LNCAP (cell line): Measurements from ENCODE around the gene IMMT.

Experiments
- TF ChIP-seq, protein P1 (sequence below): fragments of 450-650 bp; IDR thresholded peaks from 2 replicates; pipeline ENCODE4 v1.5.1; 2017; ENCODE audit warnings: mild to moderate bottlenecking

IMMT gene

DNA sequence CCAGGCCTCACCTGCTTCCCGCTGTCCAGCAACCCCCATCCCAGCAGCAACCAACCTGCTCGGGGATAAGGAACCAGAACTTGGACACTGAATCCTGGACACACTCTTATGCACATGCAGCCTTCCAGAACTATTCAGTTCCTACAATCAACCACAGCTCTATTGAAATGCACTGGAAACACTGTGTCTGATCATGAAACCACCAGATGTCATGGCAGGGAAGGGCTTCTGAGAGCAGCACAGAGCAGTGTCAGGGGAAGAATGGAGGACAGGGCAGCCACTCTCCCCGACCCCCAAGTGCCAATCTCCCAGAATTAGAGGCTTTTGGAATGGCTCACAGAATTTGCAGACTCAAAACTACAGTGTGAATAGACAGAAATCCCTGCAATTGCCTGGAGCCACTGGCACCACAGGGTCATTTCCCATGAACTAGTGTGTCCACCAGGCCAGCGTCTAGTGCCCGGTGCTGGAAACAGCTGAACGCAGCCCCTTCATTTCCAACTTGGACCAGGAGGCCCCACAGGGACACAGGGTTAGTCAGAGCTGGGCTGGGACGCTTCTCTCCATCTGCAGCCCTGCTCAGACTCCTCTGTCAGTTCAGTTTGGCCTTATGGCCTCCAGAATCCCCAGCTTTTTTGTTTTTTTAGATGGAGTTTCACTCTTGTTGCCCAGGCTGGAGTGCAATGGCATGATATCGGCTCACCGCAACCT, 29.5 kb upstream of the IMMT start:
- TF ChIP-seq, protein P1, sequence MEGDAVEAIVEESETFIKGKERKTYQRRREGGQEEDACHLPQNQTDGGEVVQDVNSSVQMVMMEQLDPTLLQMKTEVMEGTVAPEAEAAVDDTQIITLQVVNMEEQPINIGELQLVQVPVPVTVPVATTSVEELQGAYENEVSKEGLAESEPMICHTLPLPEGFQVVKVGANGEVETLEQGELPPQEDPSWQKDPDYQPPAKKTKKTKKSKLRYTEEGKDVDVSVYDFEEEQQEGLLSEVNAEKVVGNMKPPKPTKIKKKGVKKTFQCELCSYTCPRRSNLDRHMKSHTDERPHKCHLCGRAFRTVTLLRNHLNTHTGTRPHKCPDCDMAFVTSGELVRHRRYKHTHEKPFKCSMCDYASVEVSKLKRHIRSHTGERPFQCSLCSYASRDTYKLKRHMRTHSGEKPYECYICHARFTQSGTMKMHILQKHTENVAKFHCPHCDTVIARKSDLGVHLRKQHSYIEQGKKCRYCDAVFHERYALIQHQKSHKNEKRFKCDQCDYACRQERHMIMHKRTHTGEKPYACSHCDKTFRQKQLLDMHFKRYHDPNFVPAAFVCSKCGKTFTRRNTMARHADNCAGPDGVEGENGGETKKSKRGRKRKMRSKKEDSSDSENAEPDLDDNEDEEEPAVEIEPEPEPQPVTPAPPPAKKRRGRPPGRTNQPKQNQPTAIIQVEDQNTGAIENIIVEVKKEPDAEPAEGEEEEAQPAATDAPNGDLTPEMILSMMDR = no peak

DNA sequence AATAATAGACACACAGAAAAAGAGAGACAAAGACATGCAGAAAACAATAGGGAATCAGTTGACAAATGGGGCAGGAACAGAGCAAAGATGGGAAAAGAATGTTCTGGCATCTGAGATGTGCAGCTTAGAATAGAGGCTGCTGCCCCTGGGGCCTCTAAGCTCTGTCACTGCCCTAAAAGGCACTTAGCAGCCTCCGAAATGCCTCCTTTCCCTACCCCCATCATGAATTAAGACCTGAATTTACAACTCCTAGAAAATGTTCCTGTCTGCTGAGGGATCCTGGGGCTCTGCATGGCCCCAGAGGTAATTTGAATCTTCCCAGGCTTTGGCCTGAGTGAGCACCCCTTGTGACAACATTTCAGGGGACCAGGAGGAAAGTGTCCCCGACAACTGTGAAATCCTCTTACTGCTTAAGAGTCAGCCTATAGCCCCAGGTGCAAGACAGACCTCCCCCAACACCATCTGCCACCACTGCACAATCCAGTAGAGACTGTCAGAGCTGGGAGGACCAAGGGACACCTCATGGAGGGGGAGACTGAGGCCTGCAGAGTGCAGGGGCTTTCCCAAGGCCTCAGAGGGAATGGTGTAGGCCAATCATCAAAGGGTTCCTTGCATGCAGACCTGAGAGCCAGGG, 28.8 kb upstream of the IMMT start:
- TF ChIP-seq, protein P1 = no peak

DNA sequence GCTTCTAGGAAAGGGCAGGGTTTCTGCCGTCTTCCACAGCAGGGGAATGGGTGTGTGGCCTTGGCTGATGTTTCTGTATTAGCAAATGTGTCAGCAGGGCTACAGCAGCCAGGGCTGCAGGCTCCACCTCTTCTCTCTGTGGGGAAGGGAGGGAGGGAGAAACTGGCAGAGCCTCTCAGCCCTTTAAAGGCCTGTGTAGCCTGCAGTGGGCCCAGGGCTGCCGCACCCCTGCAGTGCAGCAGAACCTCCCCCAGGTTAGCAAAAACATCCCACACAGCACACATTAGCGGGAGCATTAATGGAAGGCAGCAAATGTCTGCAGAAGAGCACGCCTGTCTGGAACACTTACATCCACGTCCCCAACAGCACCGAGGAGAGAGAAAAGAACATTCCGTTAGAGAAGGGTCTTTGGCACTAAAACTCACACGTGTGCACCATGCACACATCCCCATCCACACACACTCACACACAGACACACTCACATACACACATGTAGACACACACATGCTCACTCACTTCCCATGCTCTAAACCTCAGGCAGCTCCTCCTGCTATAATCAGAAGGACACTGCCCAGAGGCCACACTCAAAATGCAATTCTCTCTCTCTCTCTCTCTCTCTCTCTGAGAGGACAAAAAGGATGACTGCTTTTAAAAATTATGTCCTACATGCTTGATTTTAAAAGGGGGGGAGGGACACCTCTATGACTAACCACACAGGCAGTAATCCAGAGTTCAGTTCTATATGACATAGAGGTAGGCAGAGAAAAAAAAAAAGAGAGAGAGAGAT, 28.1 kb upstream of the IMMT start:
- TF ChIP-seq, protein P1 = no peak

DNA sequence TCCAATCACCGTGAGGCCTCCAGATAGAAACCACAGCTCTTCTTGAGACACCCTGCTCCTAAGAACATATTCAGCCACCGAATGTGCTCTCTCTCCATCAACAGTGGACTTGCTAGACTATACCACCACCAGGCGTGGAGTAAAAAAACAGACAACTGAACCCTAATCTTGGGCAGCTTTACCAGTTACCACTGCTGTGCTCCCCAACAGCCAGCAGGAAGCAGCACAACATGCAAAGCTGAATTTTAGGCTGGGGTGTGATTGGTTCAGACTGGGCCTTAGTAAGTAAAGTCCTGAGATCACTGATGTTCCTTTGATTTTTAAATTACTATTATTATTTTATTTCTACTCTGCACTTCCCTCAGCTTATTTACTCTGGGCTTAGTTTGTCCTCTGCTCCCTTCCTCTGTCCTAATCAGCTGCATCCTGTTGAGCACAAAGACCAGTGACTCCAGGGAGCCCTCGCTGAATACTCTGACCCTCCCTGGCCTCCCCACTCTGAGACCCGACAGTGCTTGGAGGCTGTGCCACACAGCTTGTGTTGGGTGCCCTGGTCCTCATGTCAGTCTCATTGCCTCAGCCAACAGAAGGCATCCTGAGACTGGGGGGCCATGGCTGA, 25.9 kb upstream of the IMMT start:
- TF ChIP-seq, protein P1 = peak; percentile 94

DNA sequence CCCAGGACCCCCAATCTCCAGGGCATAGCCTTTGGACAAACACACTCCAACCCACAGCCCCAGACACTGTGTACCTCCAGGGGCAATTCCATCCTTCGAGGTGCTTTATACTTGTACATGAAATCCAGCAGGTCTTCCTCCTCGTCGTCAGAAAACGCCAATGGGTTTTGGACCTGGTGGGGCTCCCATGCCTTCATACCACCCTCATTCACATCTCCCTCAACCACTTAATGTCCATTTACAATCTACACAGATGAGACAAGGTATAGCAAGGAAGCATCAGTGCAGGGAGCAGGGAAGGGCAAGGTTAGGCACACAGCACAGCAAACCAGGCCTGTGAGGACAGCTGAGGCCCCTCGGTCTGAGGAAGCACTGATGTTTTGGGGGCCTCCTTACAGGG, 24.6 kb upstream of the IMMT start:
- TF ChIP-seq, protein P1 = no peak

DNA sequence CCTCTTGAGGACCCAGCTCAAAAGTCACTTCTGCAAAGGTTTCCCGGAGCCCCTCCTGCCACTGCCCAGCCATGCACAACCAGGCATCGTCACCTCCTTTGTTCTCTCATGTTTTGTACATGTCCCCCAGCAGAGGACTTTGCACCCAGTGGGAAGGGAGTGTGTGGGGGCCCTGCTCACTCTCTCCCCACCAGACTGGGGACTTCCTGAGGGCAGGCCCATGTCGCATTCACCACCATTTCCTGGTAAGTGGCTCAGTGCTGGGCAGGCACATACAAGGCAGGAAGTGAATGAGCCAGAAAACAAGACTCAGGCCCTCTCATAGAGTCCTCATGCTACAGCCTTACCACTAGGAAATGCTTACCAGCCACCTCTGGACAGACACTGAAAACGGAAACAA, 22.9 kb upstream of the IMMT start:
- TF ChIP-seq, protein P1 = no peak
